Right lung (tissue), 5 donors: ENCODE results near the gene ARHGAP26. TPM values are rescaled to one million over a fixed set of nuclear protein-coding genes. Genes with fewer than 3 reads are reported as not detected.
"Not testable (repeated sequence)": the region's sequence is repeated elsewhere in the genome, so short reads cannot be mapped to it uniquely, and the experiment has no call there.

Experiments
- DNase-seq, 2 donors: peaks; one replicate each; pipeline ENCODE4 v3.0.0-alpha.2; 2013
- polyA plus RNA-seq, 5 donors: library from polyadenylated mRNA; unstranded; fragments of 120-200 nt; gene quantifications; one replicate each; pipeline versions ENCODE4 v1.2.1 to v1.2.3, GENCODE V29; 2013; ENCODE audit warnings: inconsistent platforms in 1 of 5, low replicate concordance in 1 of 5; ENCODE audit not compliant: insufficient read length in 5 of 5, insufficient read depth in 1 of 5

The ARHGAP26 gene
- polyA plus RNA-seq, 5 donors: 7.8 to 16.4 (median 14.2) TPM

DNA sequence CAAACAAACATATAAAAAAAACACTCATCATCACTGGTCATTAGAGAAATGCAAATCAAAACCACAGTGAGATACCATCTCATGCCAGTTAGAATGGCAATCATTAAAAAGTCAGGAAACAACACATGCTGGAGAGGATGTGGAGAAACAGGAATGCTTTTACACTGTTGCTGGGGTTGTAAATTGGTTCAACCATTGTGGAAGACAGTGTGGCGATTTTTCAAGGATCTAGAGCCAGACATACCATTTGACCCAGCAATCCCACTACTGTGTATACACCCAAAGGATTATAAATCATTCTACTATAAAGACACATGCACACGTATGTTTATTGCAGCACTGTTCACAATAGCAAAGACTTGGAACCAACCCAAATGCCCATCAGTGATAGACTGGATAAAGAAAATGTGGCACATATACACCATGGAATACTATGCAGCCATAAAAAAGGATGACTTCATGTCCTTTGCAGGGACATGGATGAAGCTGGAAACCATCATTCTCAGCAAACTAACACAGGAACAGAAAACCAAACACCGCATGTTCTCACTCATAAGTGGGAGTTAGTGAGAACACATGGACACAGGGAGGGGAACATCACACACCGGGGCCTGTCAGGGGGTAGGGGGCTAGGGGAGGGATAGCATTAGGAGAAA lies 433.3 kb downstream of the ARHGAP26 start:
- DNase-seq: not testable (repeated sequence)

DNA sequence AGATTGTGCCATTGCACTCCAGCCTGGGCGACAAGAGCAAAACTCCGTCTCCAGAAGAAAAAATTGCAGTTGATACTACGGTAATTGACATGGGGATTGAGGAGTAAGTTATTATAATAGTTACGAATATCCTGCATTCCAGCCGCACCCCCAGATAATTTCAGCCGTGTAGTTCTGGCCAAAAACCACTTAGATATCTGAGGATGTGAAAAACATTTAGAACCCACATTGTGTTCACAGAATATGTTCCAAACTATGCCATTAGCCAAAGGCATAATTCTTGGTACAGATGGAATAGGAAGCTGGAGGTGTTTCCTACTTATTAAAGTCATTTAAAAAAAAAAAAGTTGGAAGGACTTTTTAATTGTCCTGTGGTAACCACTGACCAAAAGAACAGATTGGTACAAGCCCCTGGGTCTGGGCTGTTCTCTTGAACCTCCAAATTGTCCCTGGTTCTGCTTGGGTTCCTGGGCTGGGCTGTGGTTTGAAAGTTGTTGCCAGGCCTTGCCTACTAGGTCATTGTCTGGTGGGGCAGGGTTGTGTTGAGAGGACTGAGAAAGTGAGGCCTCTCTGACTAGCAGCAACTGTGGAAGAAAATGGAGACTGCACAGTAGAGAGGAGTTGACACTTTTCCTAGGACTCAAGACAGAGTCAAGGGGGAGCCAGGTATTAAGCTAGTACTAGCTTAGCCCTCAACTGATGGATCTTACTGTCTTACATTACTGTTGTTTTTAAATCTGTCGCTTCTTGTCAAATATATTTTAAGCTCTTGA lies 434.5 kb downstream of the ARHGAP26 start:
- DNase-seq: no peak

DNA sequence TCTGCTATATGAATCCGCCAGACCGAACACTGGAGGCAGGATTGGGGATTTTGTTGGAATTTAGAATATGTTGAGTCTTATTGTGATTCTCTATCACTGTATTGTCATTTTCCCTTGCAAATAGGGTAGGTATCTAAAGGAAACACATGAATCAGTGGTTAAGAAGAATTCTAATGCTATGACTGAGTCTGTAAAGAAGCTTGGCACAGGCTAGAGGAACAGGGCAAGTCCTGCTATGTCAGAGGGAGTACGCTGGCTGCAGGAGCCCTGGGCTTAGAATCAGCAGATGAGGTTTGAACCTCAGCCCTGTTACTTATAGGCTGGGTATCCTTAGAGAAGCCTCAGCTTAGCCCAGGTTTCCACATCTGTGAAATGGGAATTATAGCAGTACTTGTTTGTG lies 435.2 kb downstream of the ARHGAP26 start:
- no peak for DNase-seq

DNA sequence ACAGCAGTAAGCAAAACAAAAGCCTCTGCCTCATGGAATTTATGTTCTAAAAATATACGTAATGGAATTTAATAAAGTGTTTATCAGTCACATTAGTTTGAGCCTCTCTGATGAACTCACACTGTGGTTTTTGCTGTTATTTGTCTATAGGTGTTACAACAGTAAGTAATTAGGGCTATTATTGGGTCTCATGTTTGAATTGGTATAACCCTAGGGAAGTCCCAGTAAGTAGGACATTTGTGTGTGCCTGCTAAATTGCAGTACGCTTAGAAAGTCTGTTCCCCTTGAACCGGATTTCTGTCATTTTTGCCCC lies 435.7 kb downstream of the ARHGAP26 start:
- no peak for DNase-seq

DNA sequence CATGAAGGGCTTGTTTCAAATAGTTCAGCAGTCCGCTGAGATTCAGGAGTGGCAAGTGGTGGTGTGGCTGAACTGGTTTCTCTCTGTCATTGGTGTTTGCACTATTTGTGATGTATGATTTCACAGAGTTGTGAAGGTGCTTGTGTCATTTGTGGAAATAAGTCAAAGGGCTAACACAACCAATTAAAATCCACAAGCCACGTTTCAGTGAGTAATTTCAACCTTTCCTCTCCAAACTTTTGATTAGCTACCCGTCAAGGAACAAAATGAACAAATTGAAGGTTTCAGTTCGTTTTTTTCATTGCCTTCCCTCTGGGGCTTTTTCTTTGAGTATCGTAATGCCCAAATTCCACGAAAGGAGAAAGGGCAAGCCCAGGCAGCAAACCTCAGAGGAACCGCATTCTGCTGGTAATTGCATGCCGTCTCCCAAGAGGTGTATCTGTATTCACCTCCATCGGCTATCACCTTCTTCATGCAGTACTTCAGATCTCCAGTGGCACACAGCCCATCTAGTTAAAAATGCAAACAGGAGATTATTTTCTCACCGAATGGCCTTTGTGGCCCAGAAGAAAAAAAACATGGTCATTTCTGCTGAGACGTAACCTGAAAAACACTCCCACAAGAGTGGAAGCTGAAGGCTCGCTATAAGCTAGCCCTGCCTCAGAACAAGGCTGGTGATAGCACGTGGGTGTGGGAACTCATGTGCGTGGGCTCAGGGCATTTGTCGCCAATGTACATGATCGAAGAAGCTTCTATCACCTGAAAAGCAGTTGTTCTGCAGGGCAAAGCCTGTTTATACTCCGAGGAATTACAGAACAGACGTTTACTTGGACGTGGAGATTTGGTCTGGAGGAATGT lies 436.2 kb downstream of the ARHGAP26 start:
- no peak for DNase-seq

DNA sequence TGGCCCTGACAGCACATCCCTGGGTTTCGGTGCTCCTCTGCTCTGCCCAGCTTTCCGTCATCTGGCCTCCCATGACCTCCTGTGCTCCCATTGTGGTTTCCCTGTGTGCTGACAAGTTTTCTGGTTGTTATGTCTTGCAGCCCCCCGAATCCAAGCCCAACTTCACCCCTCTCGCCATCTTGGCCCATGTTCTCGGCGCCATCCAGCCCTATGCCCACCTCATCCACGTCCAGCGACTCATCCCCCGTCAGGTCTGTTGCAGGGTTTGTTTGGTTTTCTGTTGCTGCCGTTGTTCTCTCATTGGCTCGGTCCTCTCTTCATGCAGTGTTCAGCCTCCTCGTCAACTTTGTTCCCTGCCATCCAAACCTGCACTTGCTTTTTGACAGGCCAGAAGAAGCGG lies 436.9 kb downstream of the ARHGAP26 start:
- no peak for DNase-seq

DNA sequence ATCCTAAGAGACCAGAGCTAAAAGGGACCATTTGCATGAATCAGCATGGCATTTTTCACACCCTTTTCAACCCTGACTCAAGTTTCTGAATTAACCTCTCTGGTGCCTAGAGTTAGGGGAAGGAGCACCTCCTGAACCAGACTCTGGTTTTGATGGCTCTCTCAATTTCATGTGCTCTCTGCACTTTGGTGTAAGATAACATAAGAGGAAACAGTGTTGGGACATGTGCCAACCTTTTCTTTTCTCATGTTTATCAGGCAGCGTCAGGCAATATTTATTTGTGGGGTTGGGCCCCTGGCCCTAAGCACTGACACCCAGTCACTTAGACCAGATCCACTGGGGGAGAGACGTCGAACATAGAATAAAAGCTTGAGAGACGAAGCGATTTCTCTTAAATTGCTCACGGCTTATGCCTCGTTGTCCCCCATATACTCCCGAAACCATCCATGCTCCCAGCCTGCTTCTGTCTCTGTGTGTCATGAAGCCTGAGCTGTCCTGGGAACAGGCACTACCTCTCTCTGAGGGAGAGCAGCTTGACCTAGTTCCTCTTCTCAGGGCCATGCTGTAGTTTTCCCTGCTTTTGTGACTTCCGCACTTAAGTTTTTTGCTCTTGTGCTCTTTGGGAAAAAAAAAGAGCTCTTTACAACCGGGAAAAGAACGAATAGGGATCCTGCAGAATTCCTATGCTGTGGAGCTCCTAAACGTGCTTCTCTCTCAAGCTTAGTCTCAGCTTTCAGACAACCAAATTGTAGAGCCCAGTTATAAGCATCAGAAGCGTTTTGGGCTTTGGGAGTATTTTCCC lies 437.6 kb downstream of the ARHGAP26 start:
- DNase-seq: no peak

DNA sequence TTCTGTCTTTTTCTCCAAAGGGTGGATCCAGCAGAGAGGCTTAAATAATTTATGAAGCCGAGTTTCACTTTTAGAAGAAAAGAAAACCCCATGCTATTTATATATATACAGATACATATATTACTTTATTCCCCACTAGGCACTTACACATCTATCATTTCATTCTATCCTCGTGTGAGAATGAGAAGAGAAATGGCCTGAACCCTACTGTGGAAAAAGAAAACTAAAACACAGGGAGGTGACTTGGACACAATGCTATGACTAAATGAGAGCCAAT lies 438.1 kb downstream of the ARHGAP26 start:
- no peak for DNase-seq

DNA sequence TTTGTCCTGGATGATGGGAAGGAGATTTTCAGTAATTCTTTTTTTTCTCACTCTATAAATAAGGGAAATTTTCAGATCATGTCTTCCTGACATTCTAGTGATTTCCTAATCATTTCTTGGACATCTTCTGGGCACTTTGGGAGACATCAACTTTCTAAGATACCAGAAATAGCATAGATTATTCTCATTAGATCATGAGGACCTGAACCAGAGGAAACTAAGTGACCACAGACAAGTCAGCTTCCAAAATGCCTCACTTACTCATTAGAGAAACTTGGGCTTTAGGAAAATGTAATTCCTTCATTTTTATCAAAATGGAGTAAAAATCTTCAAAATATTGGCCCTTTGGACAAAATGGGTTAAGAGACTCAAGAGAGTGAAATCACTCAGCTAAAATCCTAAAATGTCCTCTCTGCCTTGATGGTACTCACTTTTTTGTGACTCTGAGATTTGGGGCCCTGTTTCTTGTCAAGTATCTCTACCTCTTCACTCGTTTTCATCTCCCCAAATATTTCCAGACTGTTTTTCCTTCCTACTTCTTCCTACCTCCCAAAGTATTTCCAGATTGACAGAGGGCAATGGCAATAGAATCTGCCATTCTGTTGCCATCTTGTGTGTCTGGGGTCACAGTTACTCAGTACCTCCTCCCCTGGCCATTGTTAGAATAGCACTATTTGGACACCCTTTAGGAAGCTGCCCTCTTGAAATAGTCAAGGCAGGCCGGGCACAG lies 438.8 kb downstream of the ARHGAP26 start:
- DNase-seq: no peak

DNA sequence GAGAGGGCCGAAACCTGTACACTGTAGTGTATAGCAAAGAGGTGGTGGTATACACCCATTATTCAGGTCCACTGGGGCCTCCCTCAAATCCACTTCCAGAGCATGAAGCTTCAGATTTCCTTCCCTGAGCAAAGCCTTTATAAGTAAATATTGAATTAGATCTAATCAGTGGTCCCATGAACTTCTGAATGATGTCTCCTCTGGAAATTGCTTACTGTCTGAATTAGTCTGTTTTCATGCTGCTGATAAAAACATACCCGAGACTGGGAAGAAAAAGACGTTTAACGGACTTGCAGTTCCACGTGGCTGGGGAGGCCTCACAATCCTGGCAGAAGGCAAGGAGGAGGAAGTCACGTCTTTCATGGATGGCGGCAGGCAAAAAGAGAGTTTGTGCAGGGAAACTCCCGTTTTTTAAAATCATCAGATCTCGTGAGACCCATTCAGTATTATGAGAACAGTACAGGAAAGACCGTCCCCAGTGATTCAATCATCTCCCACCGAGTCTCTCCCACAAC lies 439.8 kb downstream of the ARHGAP26 start:
- DNase-seq: no peak

DNA sequence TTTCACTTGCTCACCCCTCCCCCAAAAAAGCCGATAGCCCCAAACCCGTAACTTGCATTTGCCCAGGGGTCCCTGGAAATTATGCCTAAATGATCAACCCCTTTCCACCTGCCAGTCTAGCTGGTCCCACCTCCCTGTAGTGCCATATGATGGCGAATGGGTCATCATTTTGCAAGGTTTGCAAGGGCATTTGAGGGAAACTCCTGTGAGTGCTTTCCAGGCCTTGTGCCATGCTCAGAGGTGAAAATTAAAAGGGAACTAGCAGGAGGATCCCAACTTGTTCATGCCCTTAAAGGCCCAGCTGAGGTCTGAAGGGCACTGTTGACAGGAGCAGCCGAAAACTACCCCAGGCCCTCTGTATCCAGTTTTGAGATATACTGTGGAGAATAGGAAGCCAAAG lies 440.4 kb downstream of the ARHGAP26 start:
- no peak for DNase-seq

DNA sequence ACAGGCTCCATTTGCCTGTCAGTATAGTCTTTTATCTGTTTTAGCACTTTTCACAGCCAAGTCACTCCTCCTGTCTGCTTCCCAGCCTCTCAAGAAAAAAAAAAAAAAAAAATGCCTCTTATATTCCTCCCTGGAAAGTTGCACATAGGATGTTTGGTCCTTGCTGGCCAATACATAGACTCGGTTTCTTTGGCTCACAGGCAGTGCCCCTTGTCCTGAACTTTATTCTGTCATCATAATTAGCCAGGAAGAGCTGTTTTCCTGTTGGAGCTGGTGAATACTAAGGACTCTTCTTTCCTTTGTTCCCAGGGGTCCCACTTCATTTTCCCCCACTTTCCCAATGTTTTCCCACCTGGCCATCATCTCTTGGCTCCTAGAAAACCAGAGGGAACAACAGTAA lies 442.1 kb downstream of the ARHGAP26 start:
- DNase-seq: no peak

DNA sequence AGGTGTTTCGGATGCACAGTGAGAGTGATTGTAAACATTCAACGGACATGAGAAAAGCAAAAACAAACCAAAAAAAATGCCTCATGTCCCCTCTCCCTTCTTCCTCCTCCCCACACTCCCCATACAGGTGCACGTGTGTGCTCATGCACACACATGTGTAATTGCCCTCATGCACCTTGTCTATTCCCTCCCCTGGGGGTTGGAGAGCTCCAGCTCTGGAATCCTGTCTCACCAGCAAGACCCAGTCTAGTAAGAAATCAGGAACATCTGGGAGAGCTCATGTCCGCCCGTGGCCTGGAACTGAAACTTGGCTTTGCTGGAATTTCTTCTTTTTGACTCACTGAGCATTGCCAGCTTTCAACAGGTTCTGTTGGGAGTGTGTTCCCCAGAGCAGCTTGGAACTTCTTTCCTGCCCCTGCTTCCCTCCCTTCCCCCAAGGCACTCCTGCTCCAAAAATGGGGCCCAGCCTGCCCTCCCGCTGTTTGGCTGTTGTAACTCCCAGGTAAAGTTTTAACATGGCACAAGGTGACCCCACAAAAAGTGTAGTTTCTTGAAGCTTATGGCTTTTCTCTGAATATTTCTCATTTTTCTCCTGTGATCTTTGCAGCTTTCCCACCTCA lies 443.2 kb downstream of the ARHGAP26 start:
- DNase-seq: no peak

DNA sequence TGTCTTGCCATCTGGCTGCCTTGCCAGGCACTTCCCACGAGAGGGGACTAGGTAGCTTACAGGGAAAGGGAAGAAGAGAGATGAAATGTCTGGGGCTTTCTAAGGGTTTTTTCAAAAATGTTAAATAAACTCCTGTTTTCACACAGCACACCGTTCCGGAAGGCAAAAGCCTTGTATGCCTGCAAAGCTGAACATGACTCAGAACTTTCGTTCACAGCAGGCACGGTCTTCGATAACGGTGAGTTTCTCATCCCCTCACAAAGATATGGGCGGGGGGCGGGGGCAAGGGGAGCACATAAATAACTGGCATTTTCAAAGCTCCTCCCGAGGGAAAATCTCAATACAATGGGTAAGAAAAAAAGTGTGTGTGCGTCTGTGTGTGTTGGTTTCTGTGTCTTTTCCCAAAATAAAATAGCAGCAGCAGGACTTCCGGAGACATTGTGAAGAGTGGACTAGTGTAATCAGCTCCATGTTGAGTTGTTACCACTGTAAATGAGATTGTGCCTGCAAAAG lies 443.7 kb downstream of the ARHGAP26 start:
- DNase-seq: no peak

DNA sequence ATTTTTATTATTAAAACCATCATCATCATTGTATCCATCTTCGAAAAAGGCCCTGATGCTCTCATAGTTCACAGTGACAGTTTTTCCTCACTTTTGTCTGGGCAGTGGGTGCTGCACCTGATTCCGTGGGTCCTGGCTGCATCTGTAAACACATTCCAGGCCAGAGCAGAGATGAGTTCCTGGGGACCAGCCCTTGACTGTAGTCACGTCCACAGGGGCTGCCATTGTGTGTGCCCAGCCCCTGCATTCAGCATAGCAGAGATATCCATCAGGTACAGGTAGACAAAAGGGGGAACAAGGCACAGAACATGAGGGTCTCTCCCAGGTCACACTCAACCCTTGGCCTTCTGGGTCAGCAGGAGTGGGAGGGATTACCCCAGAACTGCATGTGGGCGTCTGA lies 444.3 kb downstream of the ARHGAP26 start:
- DNase-seq: no peak

DNA sequence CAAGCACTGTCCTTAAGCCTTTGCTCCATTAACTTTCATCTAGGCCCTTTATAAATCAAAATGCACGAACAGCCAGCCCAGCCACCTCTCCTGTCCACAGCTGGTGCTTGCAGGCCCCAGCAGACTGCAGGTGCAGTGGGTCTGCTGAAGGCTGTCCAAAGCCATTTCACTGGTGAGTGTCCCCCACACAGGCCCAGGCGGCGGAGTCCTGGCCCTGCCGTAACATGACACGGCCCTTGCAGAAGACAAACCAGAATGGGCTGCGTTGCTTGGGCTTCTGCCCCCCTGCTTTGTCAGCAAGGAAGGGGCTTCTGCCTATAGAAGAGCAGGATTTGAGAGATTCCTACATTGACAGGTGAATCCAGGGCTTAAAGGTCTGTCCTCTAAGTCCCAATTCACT lies 444.7 kb downstream of the ARHGAP26 start:
- no peak for DNase-seq

DNA sequence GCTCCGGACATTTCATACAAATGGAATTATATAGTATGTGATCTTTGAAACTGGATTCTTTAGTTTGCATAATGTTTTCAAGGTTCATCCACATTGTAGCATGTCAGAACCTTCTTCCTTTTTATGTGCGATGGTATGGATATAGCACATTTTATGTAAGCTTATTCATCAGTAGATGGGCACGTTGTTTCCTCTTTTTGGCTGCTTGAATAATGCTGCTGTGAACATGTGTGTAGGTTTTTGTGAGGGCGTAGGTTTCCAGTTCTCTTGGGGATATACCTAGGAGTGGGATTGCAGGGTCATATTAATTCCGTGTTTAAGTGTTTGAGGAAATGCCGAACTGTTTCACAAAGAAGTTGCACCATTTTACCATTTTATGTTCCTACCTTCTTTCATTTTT lies 445.5 kb downstream of the ARHGAP26 start:
- DNase-seq: no peak

DNA sequence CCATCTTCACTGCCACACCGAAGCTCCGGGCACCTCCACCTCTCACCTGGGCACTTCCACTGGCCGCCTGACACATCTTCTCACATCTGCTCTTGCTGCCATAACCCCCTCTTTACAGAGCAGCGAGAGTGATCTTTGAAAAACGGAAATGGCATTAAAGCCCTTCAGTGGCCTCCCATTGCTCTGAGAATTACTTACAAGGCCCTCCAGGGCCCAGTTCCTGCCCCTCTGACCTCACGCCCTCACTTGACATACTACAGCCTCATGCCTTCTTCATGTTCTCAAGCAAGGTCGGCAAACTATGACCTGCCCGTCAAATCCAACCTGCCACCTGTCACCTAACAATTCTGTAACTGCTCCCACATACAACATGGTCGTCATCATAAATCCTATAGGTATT lies 446.0 kb downstream of the ARHGAP26 start:
- DNase-seq: no peak

DNA sequence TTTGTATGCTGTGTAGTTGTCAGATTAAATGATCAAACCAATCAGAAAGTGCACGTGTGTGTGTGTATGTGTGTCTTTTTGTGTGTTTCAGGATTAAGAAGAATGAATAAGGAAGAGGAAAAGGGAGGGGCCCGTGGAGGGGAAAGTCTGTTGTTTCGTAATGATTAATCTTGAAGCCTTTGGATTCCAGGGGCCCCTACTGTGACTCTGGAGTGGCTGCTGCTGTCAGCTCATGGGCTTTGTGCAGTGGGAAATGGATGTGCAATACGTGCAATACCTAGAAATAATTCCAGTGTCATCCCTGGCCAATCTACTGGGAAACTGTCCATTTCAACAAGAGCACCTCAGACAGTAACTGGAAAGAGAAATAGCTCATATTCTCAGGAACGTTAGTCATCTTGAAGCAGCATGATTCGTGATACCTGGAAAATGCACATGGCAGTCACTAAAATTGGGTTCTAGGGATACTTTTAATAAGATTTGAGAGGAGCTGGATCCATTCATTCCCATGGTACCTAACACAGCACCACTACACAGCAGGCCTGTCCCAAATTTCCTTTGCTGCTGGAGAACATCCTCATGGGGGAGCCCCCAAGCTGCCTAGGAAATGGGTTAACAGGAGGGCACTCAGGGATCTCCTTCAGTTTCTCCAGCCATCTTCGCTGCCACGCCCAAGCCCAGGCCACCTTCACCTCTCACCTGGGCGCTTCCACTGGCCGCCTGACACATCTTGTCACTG lies 447.1 kb downstream of the ARHGAP26 start:
- DNase-seq: no peak

DNA sequence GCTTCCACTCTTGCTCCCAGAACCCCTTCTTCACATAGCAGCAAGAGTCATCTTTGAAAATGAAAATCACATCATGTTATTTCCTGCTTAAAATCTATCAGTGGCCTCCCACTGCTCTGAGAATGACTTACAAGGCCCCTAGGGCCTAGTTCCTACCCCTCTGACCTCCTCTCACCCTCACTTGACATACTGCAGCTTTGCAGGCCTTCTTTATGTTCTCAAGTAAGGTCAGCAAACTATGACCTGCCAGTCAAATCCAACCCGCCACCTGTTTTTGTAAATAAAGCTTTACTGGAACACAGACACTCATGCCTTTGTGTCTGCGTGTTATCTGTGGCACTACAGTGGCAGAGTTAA lies 447.6 kb downstream of the ARHGAP26 start:
- no peak for DNase-seq
